ENCODE results near the gene FBXW12.

- TF ChIP-seq CTCF (conservative IDR thresholded peaks at IDR 0.05 in 1 of 2, IDR thresholded peaks at IDR 0.05 in 1 of 2; ENCODE audit: extremely low read depth in 1 of 2, insufficient read depth in 1 of 2, low read depth in 1 of 2, low read length in 2 of 2) (no peak), EZH2 (IDR thresholded peaks at IDR 0.05; ENCODE audit: borderline replicate concordance, low read length) (no peak)
Observed at GRCh38 chr3:48423241-48423882, 51.3 kb downstream of the FBXW12 start.
